OCI-LY7 (cell line): ENCODE results near the gene PAOX. TPM values are rescaled to one million over a fixed set of nuclear protein-coding genes. Genes with fewer than 3 reads are reported as not detected.

ENCODE experiments used
- BruUV-seq: library from RNA; stranded (reverse); fragments of 400-500 nt; replicated peaks from 2 replicates; lab custom pipeline; 2021; lab: Mats Ljungman, UMichigan
- CTCF ChIA-PET: fragments of 300-600 bp; sonication (Branson Sonifier 250); formaldehyde crosslinking; loops from one replicate; lab custom pipeline; 2022; ENCODE audit warnings: antibody characterized with exemption; ENCODE audit not compliant: unreplicated experiment; lab: Charles Lee
- POLR2A ChIA-PET: fragments of 300-600 bp; sonication (Branson Sonifier 250); formaldehyde crosslinking; loops from one replicate; lab custom pipeline; 2022; ENCODE audit warnings: antibody characterized with exemption; lab: Charles Lee
- DNase-seq: peaks from one replicate; pipeline ENCODE4 v3.0.0-alpha.2; 2015; ENCODE audit warnings: low spot score
- H2AFZ ChIP-seq: fragments of 200-600 bp; sonication (generic), shearing (Covaris generic); 2 replicates; pipeline ENCODE4 v1.6.1; 2014; ENCODE audit warnings: mild to moderate bottlenecking, antibody characterized with exemption, low read length, moderate library complexity
- H3K27ac ChIP-seq: fragments of 200-600 bp; sonication (generic); 2 replicates; pipeline ENCODE4 v1.5.1; 2014; ENCODE audit warnings: mixed run types, low read depth, mild to moderate bottlenecking, moderate library complexity, low read length, inconsistent platforms; ENCODE audit not compliant: poor library complexity, severe bottlenecking
- H3K36me3 ChIP-seq: fragments of 200-600 bp; sonication (generic); 2 replicates; pipeline ENCODE4 v1.6.1; 2014; ENCODE audit warnings: mild to moderate bottlenecking, antibody characterized with exemption, low read length, moderate library complexity, mixed read lengths; ENCODE audit not compliant: insufficient read depth
- H3K4me1 ChIP-seq: fragments of 200-600 bp; sonication (generic); 2 replicates; pipeline ENCODE4 v1.5.1; 2014; ENCODE audit warnings: mild to moderate bottlenecking, low read length; ENCODE audit not compliant: insufficient read depth, poor library complexity, severe bottlenecking
- H3K4me2 ChIP-seq: fragments of 200-600 bp; sonication (generic); 2 replicates; pipeline ENCODE4 v1.6.1; 2014; ENCODE audit warnings: mild to moderate bottlenecking, low read length
- H3K4me3 ChIP-seq: fragments of 200-600 bp; sonication (generic); 2 replicates; pipeline ENCODE4 v1.5.1; 2014; ENCODE audit warnings: mild to moderate bottlenecking, low read depth, low read length; ENCODE audit not compliant: poor library complexity, severe bottlenecking
- H3K79me2 ChIP-seq: fragments of 200-600 bp; sonication (generic); 2 replicates; pipeline ENCODE4 v1.6.1; 2016; ENCODE audit warnings: low read depth, mild to moderate bottlenecking, low read length, moderate library complexity, mixed read lengths; ENCODE audit not compliant: insufficient read depth
- H3K9me2 ChIP-seq: fragments of 200-600 bp; sonication (generic); 2 replicates; pipeline ENCODE4 v1.6.1; 2016; ENCODE audit warnings: mild to moderate bottlenecking, low read length, mixed read lengths; ENCODE audit not compliant: insufficient read depth
- H3K9me3 ChIP-seq: fragments of 200-600 bp; sonication (generic); 2 replicates; pipeline ENCODE4 v1.6.1; 2014; ENCODE audit warnings: mild to moderate bottlenecking, mixed run types, low read length, mixed read lengths
- H4K20me1 ChIP-seq: fragments of 200-600 bp; sonication (generic); 2 replicates; pipeline ENCODE4 v1.6.1; 2014; ENCODE audit warnings: mild to moderate bottlenecking, antibody characterized with exemption, low read length, moderate library complexity, mixed read lengths; ENCODE audit not compliant: insufficient read depth
- CTCF ChIP-seq: fragments of 200-600 bp; sonication (generic); conservative IDR thresholded peaks from 2 replicates; pipeline ENCODE4 v1.5.1; 2014; ENCODE audit warnings: mild to moderate bottlenecking, antibody characterized with exemption, low read length, moderate library complexity, mixed read lengths
- EZH2phosphoT487 ChIP-seq: fragments of 200-600 bp; sonication (generic); IDR thresholded peaks from 2 replicates; pipeline ENCODE4 v1.6.1; 2018; ENCODE audit warnings: low read depth, borderline replicate concordance, mild to moderate bottlenecking, mixed run types, antibody characterized with exemption, low read length, moderate library complexity, mixed read lengths
- intact Hi-C: fragments of 100-400 bp; cut with micrococcal nuclease; formaldehyde crosslinking; loops from one replicate; pipeline ENCODE4 v1.10.0; 2022; ENCODE audit not compliant: unreplicated experiment
- total RNA-seq, 2 experiments: library from RNA; depleted of rRNA in 1 of 2; stranded (reverse); fragments of >200 nt in 1 of 2; shearing (Covaris generic) in 1 of 2; gene quantifications; 2 replicates each; pipeline ENCODE4 v1.2.3, GENCODE V29; 2014 to 2022

The PAOX gene
- total RNA-seq, 2 experiments from 2014 or later, result 10.7 to 28.1 TPM

- H4K20me1 ChIP-seq, result no peaks in the 10 kb centered on the region
- ChIA-PET POLR2A (no interaction called here), CTCF (interaction anchor here (1.1 kb wide), 1 partner anchor 64 kb away, joined by 3 read pairs; no protein-coding TSS in a partner anchor)
- peaks cover 50% of the 10 kb centered on the region for H3K79me2 ChIP-seq
- H3K4me2 ChIP-seq, result peak overlapping the region; percentile 67
- TF ChIP-seq CTCF, result no peak
- TF ChIP-seq EZH2phosphoT487, result no peak
- peaks cover 57% of the 10 kb centered on the region for H3K4me1 ChIP-seq
- H3K4me3 ChIP-seq, result peak overlapping the region; percentile 99
- H3K9me2 ChIP-seq, result no peaks in the 10 kb centered on the region
- intact Hi-C loops, result loop anchor here (5.0 kb wide), 2 partner anchors 86 to 1236 kb away; partner anchors contain the start of genes TUBGCP2 and ZNF511
- peak overlapping the region; percentile 55 for H3K27ac ChIP-seq
- no peak for DNase-seq
- H3K36me3 ChIP-seq, result peaks cover 31% of the 10 kb centered on the region
- peak overlapping the region; percentile 27; the same call in 1 of the 2 replicates for H2AFZ ChIP-seq
- no TSS peak for BruUV-seq
- no peaks in the 10 kb centered on the region for H3K9me3 ChIP-seq
These were observed 14.5 kb downstream of the PAOX start for GRCh38 chr10:133393401-133394063.

GRCh38 chr10:133394064-133394663, 15.1 kb downstream of the PAOX start, which contains the start of gene MTG1:
TSS of gene MTG1 (plus strand) at chr10:133394157. CDS start at chr10:133394221, 64 bp downstream.
- no peaks in the 10 kb centered on the region for H3K9me2 ChIP-seq
- peaks cover 53% of the 10 kb centered on the region for H3K79me2 ChIP-seq
- H3K27ac ChIP-seq, result peak within 1 kb of the TSS; percentile 99
- peak within 1 kb of the TSS; percentile 96 for H3K4me2 ChIP-seq
- H3K9me3 ChIP-seq, result no peaks in the 10 kb centered on the region
- no peaks in the 10 kb centered on the region for H4K20me1 ChIP-seq
- TF ChIP-seq CTCF (no peak), EZH2phosphoT487 (no peak)
- peak within 1 kb of the TSS; percentile 34; the same call in 1 of the 2 replicates for H2AFZ ChIP-seq
- ChIA-PET POLR2A (no interaction called here), CTCF (no interaction called here)
- H3K36me3 ChIP-seq, result peaks cover 37% of the 10 kb centered on the region
- DNase-seq, result peak; percentile 97
- H3K4me1 ChIP-seq, result peaks cover 56% of the 10 kb centered on the region
- BruUV-seq, result no TSS peak
- peak within 1 kb of the TSS; percentile 99 for H3K4me3 ChIP-seq
- intact Hi-C loops, result loop anchor here (5.0 kb wide), 2 partner anchors 87 to 1237 kb away; partner anchors contain the start of genes TUBGCP2 and ZNF511
